ENCODE data around the gene NPAS2. TPM values are rescaled to one million over a fixed set of nuclear protein-coding genes. Genes with fewer than 3 reads are reported as not detected.

NPAS2 gene
- total RNA-seq, 4 donors from 2014 or later = 4.7 to 131 (median 11.2) TPM

DNA sequence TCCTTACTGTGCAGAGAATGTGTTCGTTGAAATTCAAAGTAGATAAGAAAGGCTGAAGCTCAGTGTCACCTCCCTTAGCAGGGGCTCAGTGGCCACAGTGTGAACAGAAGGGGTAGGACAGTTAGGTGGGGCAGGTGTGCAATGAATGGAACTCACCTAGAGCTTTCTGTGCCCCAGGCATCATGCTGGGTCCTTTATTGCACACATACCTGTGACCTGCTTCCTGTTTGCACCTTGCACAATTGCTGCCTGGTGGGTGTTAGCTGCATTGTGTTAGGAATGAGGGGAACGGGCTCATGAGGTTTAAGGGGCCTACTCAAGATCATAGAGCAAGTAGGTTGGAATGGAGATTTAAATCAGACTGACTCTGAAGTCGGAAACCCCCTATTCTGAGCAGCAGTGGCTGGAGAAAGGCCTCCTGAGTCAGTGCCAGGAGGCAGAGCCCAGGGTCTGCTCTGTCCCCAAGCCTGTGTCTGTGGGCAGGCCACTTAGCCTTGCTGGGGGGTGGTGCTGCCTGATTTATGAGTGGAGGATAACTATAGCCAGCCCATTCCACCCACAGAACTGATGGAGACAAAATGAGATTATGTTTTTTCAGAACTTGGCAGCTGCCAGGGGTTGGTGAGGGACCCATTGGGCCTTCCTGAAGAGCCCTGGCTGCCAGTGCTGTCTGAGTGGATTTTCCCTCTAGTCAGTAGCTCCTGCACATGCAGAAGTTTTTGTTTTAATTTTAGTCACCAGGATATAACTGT, 76.2 kb downstream of the NPAS2 start:
- TF ChIP-seq CTCF (IDR thresholded peaks at IDR 0.05; ENCODE audit: low read depth) = no peak

DNA sequence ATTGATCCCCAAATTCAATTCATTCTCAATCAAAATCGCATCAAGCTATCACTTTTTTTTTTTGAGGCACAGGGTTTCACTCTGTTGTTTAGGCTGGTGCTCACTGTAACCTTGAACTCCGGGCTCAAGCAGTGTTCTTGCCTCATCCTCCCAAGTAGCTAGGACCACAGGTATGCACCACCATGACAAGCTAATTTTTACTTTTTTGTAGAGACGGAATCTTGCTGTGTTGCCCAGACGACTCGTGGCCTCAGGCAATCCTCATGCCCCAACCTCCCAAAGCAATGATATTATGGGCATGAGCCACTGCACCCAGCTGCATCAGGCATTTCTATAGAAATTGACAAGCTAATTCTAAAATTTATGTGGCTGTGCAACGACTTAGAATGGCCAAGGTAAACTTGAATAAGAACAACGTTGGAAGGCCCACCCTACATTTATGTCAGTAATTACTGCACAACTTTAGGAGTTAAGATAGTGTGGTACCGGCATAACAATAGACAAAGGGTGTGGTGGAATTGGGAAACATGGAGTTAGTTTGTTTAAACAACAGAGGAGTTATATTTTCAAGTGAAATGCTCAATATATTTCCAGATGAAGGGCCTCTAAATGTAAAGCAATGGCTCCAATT, 78.2 kb downstream of the NPAS2 start:
- TF ChIP-seq CTCF (IDR thresholded peaks at IDR 0.05; ENCODE audit: low read depth) = no peak

GRCh38 chr2:100900156-100900795, 80.3 kb downstream of the NPAS2 start:
- TF ChIP-seq CTCF (IDR thresholded peaks at IDR 0.05; ENCODE audit: low read depth) = no peak

DNA sequence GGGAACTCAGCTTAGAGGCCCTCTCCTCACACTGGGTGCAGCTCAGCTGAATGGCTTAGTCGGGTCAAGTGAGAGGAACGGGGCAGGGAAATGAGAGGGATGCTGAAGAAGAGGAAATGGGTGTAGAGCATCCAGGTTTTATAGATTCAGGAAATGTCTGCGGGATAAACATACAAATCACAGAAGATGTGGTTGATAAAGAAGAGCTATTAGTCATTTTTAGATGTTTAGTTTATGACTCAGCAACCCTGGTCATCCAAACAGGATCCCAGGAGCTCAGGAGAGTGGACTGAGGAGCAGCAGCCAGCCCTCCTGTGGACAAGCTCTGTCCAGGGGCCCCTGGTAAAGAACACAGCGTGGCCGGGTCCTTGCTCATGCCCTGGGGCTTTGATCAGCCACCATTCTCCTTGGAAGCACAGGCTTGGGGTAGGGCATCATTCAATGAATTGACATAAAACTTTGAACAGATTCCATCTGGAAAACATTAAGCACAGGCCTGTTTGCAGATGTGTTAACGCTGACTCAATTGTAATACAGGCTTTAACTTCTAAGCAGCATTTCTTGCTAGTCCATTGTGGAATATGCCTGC, 83.0 kb downstream of the NPAS2 start:
- no peak for TF ChIP-seq CTCF (IDR thresholded peaks at IDR 0.05; ENCODE audit: low read depth)

DNA sequence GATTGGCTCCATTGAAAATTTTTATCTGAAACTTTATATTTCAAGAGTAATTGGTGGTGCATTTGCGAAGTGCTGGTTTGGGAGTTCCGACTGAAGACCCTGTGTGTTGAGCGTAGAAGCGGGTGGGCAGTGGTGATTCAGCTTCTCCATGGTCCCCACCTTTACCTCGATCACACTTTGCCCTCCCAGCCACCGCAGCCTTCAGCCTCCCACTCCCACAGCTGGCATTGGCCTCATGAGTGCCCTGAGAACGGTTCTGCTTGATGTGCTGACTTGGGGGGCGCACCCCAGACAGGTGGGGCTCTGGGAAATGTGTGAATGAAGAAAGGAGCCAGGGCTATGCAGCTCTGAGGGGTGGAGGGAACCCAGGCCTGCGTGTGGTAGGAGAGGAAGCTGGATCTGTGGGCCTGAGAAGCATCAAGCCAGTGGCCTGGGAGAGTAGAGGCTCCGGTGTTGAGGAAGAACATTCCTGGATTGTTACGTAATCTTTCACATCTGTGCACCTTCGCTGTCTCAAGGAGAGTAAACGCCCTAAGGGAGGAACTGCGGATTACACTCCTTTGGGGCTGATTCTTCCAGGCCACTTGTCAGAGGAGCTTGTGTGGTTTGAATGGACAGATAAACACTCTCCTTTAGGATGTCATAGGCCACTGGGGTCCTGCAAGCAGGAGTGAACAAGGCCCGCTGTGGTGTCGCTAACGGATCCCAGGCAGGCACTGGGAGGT, 83.8 kb downstream of the NPAS2 start:
- TF ChIP-seq CTCF (IDR thresholded peaks at IDR 0.05; ENCODE audit: low read depth) = no peak

DNA sequence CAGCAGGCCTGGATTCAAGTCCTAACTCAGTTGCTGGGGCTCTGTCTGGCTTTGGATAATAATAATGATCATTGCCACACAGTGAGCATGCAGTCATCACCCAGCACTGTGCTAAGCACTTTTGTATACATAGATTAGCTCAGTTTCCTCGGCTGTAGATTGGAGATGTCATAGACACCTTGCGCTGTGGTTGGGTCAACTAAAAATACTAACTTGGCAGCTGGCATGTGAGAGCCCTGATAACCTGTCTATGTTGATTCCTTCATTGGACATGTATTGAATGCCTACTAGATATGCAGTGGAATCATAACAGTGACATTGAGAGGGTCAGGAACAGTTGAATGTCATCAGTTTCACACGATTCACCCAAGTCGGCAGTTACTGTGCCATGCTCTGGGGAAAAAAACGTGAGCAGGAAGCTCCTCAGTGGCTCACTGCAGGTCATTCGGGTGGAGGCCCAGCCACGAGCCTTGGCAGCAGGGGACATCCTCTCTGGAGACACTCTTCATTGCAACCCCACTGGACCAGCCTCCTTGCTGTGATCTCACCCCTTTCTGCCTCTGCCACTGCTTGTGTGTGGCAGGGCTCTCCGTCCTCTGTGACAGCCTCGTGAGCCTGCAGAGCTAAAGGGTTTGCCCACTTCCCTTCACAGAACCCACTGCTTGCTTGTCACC, 85.3 kb downstream of the NPAS2 start:
- no peak for TF ChIP-seq CTCF (IDR thresholded peaks at IDR 0.05; ENCODE audit: low read depth)
